Mucosa of gallbladder (tissue), 1 donor: ENCODE results near the gene HAPLN3. TPM values are rescaled to one million over a fixed set of nuclear protein-coding genes. Genes with fewer than 3 reads are reported as not detected.
A peak's percentile ranks its signal among the peaks of the same experiment; 100 is the strongest.

Source experiments
- DNase-seq: peaks from one replicate; pipeline ENCODE4 v3.0.0-alpha.2; 2020; ENCODE audit warnings: low spot score
- total RNA-seq: library from RNA; stranded (reverse); gene quantifications from one replicate; pipeline ENCODE4 v1.2.1, GENCODE V29; 2021
- donor health status: DM: no; HTN: no; CAD: no.

Gene HAPLN3
- total RNA-seq, 1 donor from 2014 or later = 3.9 TPM

DNA sequence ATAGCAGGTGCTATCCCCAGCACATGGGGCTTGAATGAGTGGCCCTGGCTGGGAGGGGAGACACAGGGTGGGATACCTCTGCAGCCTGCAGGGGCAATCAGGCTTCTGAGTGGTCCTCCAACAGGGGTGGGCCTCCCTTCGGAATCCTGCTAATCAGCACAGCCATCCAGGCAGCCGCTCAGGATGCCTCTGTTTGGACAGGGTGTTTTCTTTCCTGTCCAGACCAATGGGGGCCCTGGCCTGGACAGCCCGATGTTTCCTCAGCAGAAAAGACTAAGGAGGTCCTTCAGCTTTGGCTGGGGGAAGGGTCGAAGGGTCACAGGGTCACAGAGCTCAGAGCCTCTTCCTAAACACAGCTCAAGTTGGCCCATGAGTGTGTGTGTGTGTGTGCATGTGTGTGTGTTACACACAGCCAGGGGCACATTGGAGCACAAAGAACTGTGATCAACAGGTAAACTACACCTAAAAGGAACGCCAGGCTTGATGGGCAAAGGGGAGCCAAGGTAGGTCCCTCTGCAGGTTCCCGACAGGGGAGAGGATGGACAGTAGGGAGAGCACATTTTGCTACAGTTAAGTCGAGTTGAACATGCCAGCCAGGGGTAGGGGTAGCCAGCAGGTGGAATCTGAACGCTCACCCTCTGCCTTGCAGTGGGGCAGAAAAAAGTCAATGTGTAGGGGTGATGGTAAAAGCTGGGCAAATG is 1.1 kb upstream of the HAPLN3 start:
- no peak for DNase-seq

DNA sequence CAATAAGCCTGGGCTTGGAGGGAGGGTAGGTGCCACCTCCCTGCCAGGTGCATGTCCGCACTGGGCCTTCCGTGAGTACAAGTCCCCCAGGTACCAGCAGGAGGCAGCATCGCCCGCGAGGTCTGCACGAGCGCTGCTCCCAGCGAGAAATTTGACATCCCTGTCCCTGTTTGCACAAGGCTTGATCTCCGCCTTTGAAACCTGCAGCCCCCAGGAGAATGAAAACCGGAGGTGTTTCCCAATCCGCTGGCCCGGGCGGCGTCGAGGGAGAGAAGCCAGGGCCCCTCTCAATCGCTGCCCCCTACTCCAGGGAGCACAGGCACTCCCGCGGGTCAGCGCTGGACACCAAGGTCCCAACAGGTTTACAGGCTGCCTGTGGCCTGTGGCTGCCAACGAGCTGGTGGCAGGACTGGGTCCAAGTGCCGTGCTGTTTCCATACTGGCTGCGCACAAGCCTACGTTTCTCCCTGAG is 961 bp downstream of the HAPLN3 start:
- peak; percentile 49 for DNase-seq

DNA sequence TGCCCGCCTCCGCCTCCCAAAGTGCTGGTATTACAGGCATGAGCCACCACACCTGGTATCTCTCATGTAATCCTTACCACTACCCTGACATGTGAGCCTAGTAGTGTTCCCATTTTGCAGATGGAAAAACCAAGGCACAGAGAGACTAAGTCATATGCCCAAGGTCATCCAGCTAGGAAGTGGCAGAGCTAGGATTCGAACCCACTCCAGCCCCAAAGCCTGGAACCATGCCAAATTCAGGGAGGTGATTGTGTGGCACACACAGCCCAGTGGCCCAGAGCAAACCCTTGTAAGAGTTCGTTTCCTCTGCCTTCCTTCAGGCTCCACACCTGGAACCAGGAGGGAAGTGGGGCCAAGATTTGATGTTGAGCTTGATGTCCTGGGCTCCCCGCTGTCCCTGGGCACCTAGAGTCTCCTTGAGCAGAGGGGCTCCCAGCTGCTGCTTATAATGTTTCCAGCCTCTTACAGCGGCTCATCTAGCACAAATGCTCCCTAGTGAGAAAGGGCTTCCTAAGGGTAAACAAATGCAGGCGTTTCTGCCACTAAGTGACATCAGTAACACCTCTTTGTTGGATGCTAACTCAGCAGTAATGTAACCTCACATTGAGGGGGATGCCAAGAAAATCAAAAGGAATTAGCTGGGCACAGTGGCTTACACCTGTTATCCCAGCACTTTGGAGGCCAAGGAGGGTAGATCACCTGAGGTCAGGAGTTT is 3.6 kb downstream of the HAPLN3 start:
- no peak for DNase-seq

DNA sequence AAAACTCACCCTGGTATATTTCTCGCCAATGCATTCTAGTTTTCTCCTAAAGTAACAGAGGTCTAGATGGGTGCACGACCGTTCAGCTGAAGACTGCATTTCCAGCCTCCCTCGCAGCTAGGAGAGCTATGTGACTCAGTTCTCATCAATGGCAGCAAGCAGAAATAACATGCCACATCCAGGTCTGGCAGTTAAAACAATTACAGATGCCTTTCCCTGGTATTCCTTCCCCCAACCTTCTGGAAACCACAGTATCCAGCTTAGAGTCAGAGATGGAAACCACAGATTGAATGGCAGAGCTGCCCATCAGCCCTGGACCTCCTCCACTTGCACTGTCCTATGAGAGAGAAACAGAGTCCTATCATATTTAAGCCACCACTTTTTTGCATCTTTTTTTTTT is 4.8 kb downstream of the HAPLN3 start:
- DNase-seq = no peak

DNA sequence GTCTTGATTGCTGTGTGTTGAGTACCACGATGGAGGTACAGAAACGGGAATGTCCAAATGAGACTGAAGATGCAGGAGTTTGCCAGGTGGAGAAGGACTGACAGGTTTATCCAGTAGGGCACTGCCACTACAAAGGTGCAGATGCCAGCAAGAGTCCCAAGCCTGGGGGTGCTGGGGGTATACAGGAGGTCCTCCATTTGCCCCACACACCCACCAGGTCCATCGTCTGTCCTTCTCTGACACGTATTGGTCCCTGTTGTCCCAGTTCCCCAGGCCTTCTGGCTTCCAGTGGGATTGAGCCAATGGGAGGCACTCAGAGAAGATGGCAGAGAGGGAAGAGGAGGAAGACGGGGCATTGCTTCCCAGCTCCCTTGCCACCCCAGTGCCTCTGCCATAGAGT is 6.6 kb downstream of the HAPLN3 start:
- no peak for DNase-seq

DNA sequence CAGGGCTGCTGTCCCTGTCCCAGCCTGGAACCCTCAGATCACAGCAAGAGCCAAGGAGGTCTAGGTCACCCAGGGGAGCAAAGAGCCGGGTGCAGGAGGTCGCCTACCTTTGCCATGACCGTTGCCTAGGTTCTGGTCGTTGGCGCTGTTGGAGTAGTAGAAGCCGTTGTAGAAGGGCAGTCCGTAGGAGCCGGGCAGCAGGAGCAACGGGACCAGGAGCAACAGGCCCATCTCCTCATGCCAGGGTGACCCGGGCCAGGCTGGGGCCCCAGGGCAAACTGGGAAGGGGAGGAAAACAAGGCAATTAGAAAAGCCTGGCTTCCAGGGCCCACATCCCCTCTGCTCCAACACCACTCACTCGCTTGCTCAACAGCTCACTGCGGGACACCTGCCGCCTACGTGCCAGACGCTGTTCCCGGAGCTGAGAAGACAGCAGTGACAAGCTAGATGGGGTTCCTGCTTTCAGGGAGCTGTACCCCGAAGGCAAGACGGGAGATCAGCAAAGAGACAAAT is 8.2 kb downstream of the HAPLN3 start:
- DNase-seq = no peak

DNA sequence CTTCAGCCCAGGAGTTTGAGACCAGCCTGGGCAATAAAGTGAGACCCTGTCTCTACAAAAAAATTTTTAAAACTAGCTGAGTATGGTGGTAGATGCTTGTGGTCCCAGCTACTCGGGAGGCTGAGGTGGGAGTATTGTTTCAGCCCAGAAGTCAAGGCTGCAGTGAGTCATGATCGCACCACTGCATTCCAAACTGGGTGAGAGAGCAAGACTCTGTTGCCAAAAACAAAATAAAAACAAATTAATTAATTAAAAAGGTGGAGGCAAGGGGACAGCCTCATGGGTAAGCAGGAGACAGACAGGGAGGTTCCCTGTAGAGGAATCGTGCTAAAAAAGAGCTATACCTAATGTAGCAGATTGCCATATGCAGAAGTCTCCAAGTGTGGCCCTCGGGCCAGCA is 12.6 kb downstream of the HAPLN3 start:
- no peak for DNase-seq

DNA sequence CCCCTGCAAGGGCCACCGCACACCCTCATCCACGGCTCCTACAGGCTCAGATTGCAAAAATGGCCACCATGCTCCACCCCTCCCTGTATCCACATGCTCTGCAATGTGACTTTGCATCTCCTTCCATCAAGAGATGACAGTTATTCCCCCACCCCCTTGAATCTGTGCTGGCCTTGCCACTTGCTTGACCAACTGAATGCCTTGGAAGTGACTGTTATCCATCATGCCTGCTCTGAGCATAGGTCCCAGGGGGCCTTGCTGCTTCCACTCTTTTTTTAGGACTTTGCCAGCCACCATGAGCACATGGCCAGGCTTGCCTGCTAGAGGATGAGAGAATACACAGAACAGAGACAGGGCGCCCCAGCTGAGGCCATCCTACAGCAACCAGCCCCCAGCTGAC is 13.6 kb downstream of the HAPLN3 start:
- DNase-seq = no peak

DNA sequence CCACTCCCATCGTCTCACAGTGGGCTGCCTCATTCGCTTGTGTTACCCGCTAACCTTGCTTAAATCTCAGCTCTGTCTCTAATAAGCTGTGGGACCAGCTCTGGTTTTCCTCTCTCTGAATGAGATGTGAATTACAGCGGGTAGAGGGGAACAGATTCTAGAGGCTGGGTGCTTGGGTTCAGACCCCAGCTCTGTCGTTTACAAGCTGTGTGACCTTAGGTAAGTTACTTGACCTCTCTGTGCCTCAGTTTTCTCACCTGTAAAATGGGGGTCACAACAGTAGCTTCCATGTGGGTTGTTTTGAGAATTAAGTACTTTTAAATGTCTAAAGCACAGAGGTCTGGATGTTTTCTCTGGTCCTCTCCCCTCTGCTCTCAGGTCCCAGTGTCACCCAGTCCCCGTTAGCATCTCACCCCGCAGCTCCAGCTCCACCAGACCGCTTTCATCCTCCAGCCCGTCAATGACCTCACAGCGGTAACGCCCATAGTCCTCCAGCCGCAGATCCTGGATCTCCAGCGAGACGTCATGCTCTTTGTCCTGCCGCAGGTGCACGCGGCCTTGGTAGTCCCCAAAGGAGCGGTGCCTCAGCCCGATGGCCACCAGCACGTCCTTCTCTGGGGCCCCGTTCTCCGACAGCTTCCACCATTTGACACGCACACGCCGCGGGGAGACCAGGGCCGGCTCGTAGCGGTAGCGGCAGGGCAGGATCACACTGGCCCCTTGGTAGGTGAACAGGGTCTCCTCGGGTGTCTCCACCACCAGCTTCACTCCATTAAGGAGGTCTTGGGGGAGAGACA is 14.2 kb downstream of the HAPLN3 start:
- DNase-seq = no peak

DNA sequence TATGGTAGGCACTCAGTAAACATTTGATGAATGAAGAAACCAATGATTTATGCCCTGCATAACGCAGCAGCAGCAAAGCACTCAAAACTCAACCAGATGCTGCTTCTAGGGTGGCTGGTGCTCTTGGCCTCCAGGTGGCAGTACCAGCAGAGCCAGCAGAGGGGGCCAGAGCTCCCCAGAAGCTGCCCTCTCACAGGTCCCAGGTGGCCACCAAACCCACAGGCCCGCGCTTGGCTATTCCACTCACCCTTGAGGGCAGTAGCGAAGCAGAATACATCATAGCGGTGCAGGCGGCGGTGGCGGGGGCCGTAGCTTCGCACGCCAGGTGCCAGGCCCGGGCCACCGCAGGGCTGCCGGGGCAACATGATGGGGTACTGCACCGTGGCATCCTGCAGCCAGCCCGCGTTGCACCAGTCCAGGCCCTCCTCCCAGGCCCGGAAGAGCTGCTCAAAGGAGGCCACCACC is 16.6 kb downstream of the HAPLN3 start:
- no peak for DNase-seq

DNA sequence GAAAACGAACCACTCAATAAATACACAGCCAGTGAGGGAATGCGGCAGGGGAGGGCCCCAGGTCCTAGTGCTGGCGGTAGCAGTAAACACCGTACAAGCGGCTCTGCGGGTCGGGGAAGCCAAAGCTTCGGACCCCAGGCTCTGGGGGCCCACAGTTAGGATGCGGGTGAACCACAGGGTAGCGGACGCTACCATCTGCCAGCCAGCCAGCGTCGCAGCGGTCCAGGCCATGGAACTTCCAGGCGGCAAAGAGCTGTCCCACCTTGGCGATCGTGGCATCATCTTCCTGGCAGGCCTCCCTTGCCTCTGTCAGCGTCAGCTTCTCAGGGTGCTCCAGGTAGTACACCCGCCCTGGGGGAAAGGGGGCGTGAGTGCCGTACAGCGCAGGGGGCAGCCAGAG is 17.4 kb downstream of the HAPLN3 start:
- no peak for DNase-seq

DNA sequence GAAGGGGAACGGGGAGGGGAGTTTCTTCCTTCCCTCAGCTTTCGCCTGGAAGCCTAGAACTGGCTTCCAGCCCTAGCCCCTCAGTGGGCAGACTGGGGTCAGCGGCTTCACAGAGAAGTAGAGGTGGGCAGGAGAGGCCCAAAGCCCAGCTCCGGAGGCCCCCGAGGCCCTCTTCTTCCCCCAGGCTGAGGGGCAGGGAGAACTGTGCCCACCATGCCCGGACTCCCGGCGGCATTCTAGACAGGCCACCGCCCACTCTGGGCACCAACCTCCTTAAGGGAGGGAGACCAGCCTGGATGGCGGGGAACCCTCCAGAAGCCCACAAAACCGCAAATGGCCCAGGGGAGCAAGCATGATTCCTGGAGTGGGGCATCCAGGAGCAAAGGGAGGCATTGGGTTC is 17.9 kb downstream of the HAPLN3 start:
- DNase-seq = no peak

DNA sequence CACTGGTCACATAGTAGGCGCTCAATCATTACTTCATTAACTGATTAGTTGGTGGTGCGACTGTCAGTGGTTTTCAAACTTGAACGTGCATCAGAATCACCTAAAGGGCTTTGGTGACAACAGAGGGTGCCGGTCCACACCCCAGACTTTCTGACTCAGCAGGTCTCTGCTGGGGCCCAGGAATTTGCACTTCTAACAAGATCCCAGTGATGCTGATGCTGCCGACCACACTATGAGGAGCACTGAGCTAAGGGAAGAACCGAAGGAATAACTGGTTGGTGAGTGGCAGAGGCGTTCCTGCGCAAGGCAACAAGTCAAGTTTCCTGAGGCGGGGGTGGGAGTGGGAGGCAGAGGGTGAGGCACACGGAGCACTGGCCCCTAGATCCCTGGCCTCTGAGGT is 18.8 kb downstream of the HAPLN3 start:
- no peak for DNase-seq

DNA sequence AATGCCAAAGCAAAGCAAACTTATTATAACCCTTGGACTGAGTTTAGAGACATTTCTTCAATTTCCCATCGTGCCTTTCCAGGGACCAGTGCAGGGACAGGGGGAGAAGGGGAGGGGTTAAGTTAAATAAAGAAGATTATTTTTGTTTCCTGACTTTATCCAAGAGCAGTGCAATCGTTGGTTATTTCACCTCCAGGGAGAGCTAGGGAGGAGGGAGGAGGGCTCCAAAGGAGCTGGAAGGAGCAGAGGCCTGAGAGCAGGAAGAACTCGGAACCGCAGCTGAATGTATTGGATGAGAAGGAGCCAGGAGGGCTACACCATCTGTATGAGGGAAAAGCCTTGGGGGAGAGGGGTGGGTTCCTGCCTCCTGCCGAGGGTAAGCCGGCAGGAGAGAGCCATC is 20.7 kb downstream of the HAPLN3 start:
- no peak for DNase-seq

DNA sequence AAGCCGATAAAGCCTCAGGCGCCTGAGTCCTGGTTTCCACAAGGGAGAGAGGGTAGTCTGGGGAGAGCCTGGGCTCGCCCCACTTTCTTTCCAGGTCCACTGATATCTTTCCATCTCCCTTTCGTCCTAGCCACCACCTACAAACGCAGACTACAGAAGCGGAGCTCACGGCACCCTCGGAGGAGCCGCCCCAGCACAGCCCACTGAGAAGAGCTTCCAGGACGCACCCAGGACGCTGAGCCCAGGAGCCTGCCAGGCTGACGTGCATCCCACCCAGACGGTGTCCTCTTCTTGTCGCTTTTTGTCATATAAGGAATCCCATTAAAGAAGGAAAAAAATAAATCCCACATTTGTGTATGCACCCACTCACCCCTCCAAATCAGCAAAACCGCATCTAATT is 21.1 kb downstream of the HAPLN3 start:
- DNase-seq = no peak

DNA sequence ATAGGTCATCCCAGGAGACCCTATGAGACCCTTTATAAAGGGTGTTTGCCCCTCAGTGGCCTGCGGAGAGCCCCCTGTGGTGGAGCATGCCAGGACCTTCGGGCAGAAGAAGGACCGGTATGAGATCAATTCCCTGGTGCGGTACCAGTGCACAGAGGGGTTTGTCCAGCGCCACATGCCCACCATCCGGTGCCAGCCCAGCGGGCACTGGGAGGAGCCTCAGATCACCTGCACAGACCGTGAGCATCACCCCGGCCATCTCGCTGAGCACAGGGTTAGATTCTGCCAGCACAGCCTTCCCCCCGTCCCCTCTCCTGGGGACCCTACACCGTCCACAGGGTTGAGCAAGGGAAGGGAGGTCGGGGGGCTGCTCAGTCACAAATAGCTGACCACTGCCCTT is 21.6 kb downstream of the HAPLN3 start:
- DNase-seq = no peak

DNA sequence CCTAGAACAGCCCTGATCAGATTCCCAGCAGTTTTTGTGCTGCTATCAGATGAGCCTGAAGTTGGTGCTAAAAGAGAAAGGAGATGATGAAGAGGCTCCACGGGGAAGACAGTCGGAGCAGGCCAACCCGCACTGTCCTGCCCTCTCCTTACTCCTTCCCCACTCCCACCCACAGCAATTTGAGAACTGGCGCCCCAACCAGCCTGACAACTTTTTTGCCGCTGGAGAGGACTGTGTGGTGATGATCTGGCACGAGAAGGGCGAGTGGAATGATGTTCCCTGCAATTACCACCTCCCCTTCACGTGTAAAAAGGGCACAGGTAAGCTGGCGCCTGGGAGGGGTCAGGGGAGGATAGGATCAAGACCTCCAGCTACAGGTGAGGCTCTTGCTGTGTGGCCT is 22.6 kb downstream of the HAPLN3 start:
- DNase-seq = no peak

DNA sequence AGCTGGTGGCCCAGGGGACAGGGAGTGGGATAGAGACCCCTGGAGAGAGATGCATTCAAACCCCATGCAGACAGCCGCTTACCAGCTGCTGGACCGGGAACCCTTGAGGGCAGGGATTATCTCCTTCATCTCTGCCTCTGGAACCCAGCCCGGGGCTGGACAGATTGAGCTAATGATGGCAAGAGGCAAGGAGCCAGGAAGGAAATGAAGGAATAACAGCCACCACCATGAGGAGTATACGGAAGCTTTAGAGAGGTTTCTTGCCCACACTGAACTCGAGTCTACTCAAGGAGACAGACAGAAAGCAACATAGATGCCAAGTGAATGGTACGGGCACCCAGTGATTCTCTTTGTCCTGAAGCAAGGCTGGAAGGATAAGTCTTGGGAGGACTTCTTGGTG is 23.2 kb downstream of the HAPLN3 start:
- DNase-seq = no peak

DNA sequence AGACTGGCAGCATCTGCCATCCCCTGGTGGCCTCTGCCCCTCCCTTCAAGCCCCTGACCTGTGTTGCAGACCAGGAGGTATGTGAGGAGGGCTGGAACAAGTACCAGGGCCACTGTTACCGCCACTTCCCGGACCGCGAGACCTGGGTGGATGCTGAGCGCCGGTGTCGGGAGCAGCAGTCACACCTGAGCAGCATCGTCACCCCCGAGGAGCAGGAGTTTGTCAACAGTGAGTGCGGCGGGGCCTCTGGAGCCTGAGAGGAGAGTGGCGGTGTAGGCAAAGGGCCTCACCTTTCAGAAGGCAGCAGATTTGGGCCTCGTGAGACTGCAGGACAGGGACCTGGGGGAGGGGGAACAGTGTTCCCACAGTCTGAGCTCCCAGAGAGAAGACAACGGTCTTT is 24.0 kb downstream of the HAPLN3 start:
- DNase-seq = no peak

DNA sequence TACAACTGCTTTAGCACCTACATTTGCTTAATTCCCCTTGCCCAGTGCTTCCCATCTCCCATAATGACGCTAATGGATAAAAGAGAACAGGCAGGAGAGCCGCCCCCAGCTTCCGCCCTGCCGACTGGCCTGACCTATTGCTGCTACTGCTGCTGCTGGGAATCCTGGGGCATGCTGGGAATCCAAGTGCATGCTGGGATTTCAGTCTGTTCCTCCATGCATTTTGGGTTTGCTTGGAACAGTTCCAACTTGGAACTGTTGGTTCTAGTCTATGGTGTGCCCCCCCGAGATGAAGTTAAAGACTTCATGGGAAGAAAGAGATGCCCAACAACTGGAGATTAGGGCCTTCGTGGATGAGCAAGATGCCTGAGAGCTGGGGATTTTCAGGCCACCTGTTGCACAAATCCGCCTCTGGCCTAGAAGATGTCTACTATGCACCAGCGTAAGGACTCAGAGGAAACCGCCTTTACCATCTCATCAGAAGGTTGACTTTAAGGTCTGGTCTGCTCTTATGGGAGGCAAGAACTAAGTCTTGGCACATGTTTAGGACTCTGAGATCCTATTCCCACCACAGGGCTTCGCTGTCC is 29.0 kb downstream of the HAPLN3 start:
- DNase-seq = no peak

DNA sequence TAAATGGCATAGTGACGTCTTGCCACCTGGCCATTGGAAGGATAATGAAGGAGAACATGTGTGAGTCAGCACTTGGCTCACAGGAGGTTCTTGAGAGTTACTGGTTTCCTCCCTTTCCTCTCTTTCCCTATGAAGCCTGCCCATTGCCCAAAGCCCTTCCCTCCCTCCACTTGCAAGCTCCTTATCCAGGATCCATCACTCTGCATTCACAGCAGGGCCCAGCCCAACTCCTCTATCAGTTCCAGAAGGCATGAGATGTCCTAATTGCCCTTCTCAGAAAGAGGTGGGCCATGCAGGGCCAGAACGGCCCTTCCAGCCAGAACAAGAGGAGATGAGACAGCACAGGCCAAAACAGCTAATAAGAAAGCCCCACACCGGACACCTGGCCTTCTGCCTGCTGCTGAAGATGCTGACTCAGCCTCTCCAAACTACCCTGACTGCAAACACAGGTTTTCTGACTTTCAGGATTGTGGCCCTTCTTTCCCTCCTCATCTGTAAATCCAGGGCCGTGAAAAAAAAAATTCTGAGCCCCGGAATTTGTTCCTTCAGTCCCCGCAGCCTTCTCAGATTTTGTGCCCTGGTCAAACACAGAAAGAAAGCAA is 29.7 kb downstream of the HAPLN3 start:
- no peak for DNase-seq
